WTC11 (cell line): ENCODE measurements around the gene SRRT. TPM values are rescaled to one million over a fixed set of nuclear protein-coding genes. Genes with fewer than 3 reads are reported as not detected.
A peak's percentile ranks its signal among the peaks of the same experiment; 100 is the strongest.

Experiments
- ATAC-seq: fragments of 200-7000 bp; cut with Tn5 transposase; 2 replicates; pipeline ENCODE4 v1.10.0; 2021; ENCODE audit warnings: mild to moderate bottlenecking, moderate library complexity
- CTCF ChIA-PET: fragments of 300-600 bp; sonication (Branson Sonifier 250); formaldehyde crosslinking; loops from one replicate; lab custom pipeline; 2021; ENCODE audit warnings: antibody characterized with exemption; lab: Charles Lee
- POLR2A ChIA-PET: fragments of 350-600 bp; sonication (Branson Sonifier 250); formaldehyde crosslinking; loops from one replicate; lab custom pipeline; 2021; ENCODE audit warnings: antibody characterized with exemption; lab: Charles Lee
- DNase-seq: peaks from one replicate; pipeline ENCODE4 v3.0.0; 2021; ENCODE audit warnings: low spot score
- H3K27ac Mint-ChIP-seq: 2 replicates; pipeline ENCODE4 v1.8.0; 2021; ENCODE audit warnings: mixed read lengths
- H3K27me3 Mint-ChIP-seq: 2 replicates; pipeline ENCODE4 v1.8.0; 2021; ENCODE audit warnings: low read depth, mild to moderate bottlenecking, moderate library complexity, mixed read lengths
- H3K36me3 Mint-ChIP-seq: 2 replicates; pipeline ENCODE4 v1.8.0; 2021; ENCODE audit warnings: mixed read lengths
- H3K4me1 Mint-ChIP-seq: 2 replicates; pipeline ENCODE4 v1.8.0; 2022; ENCODE audit warnings: mixed read lengths
- H3K4me3 Mint-ChIP-seq: 2 replicates; pipeline ENCODE4 v1.8.0; 2021; ENCODE audit warnings: mild to moderate bottlenecking, moderate library complexity, mixed read lengths
- H3K9me3 Mint-ChIP-seq: 2 replicates; pipeline ENCODE4 v1.8.0; 2021; ENCODE audit warnings: mixed read lengths
- CBFB ChIP-seq: sonication (generic); formaldehyde crosslinking; IDR thresholded peaks from 2 replicates; pipeline ENCODE4 v1.8.1; 2022; ENCODE audit warnings: mild to moderate bottlenecking, low read depth, missing genetic modification reagents
- EMX1 ChIP-seq: fragments of 250-450 bp; sonication (Bioruptor Pico); IDR thresholded peaks from 2 replicates; pipeline ENCODE4 v1.8.0; 2021; ENCODE audit warnings: mild to moderate bottlenecking
- FOXJ3 ChIP-seq: sonication (generic); formaldehyde crosslinking; IDR thresholded peaks from 2 replicates; pipeline ENCODE4 v1.9.0; 2021; ENCODE audit warnings: missing genetic modification reagents, mild to moderate bottlenecking, borderline replicate concordance
- GTF2I ChIP-seq: fragments of 250-450 bp; sonication (Bioruptor Pico); conservative IDR thresholded peaks from 2 replicates; pipeline ENCODE4 v1.4.0; 2021; ENCODE audit warnings: mild to moderate bottlenecking
- JAZF1 ChIP-seq: fragments of 250-450 bp; sonication (Bioruptor Pico); IDR thresholded peaks from 2 replicates; pipeline ENCODE4 v1.9.0; 2021; ENCODE audit warnings: moderate library complexity, mild to moderate bottlenecking, inconsistent platforms
- NFATC4 ChIP-seq: fragments of 250-450 bp; sonication (Bioruptor Pico); IDR thresholded peaks from 2 replicates; pipeline ENCODE4 v1.9.0; 2021; ENCODE audit warnings: mild to moderate bottlenecking
- NR1H2 ChIP-seq: sonication (generic); formaldehyde crosslinking; IDR thresholded peaks from 2 replicates; pipeline ENCODE4 v1.9.0; 2021; ENCODE audit warnings: mild to moderate bottlenecking, moderate library complexity, missing genetic modification reagents
- TP53 ChIP-seq: sonication (generic); formaldehyde crosslinking; IDR thresholded peaks from 2 replicates; pipeline ENCODE4 v1.8.1; 2023; ENCODE audit warnings: mild to moderate bottlenecking, missing genetic modification reagents
- ZNF121 ChIP-seq: sonication (generic); formaldehyde crosslinking; IDR thresholded peaks from 2 replicates; pipeline ENCODE4 v1.8.0; 2023; ENCODE audit warnings: missing genetic modification reagents
- ZNF317 ChIP-seq: sonication (generic); formaldehyde crosslinking; IDR thresholded peaks from 2 replicates; pipeline ENCODE4 v1.8.1; 2023; ENCODE audit warnings: low read depth, mild to moderate bottlenecking, moderate library complexity, missing genetic modification reagents, borderline replicate concordance
- total RNA-seq: library from RNA; stranded (reverse); gene quantifications from 3 replicates; pipeline ENCODE4 v1.2.3, GENCODE V29; 2021
- TF ChIP-seq, protein P1 (sequence below): sonication (generic); formaldehyde crosslinking; IDR thresholded peaks from 2 replicates; pipeline ENCODE4 v1.8.0; 2023; ENCODE audit warnings: missing genetic modification reagents, mild to moderate bottlenecking, borderline replicate concordance
- TF ChIP-seq, protein P2 (sequence below): fragments of 250-450 bp; sonication (Bioruptor Pico); IDR thresholded peaks from 2 replicates; pipeline ENCODE4 v1.9.0; 2021; ENCODE audit warnings: mild to moderate bottlenecking
- TF ChIP-seq, protein P3 (sequence below): fragments of 250-450 bp; sonication (Bioruptor Pico); conservative IDR thresholded peaks from 2 replicates; pipeline ENCODE4 v1.9.0; 2021; ENCODE audit warnings: mild to moderate bottlenecking
- TF ChIP-seq, protein P4 (sequence below): sonication (generic); formaldehyde crosslinking; IDR thresholded peaks from 2 replicates; pipeline ENCODE4 v1.8.0; 2022; ENCODE audit warnings: mild to moderate bottlenecking, missing genetic modification reagents
- TF ChIP-seq, protein P5 (sequence below): fragments of 250-450 bp; sonication (Bioruptor Pico); IDR thresholded peaks from 2 replicates; pipeline ENCODE4 v1.9.0; 2021; ENCODE audit warnings: moderate library complexity, mild to moderate bottlenecking, inconsistent platforms, borderline replicate concordance
- TF ChIP-seq, protein P6 (sequence below): sonication (generic); formaldehyde crosslinking; conservative IDR thresholded peaks from 2 replicates; pipeline ENCODE4 v1.8.1; 2022; ENCODE audit warnings: mild to moderate bottlenecking, missing genetic modification reagents
- TF ChIP-seq, protein P7 (sequence below): sonication (generic); formaldehyde crosslinking; IDR thresholded peaks from 2 replicates; pipeline ENCODE4 v1.8.1; 2022; ENCODE audit warnings: low read depth, missing genetic modification reagents, borderline replicate concordance
- TF ChIP-seq, protein P8 (sequence below): sonication (generic); formaldehyde crosslinking; IDR thresholded peaks from 2 replicates; pipeline ENCODE4 v1.8.1; 2022; ENCODE audit warnings: low read depth, mild to moderate bottlenecking, moderate library complexity, missing genetic modification reagents, borderline replicate concordance

Gene SRRT
- total RNA-seq, 1 experiment from 2014 or later = 238 TPM

DNA sequence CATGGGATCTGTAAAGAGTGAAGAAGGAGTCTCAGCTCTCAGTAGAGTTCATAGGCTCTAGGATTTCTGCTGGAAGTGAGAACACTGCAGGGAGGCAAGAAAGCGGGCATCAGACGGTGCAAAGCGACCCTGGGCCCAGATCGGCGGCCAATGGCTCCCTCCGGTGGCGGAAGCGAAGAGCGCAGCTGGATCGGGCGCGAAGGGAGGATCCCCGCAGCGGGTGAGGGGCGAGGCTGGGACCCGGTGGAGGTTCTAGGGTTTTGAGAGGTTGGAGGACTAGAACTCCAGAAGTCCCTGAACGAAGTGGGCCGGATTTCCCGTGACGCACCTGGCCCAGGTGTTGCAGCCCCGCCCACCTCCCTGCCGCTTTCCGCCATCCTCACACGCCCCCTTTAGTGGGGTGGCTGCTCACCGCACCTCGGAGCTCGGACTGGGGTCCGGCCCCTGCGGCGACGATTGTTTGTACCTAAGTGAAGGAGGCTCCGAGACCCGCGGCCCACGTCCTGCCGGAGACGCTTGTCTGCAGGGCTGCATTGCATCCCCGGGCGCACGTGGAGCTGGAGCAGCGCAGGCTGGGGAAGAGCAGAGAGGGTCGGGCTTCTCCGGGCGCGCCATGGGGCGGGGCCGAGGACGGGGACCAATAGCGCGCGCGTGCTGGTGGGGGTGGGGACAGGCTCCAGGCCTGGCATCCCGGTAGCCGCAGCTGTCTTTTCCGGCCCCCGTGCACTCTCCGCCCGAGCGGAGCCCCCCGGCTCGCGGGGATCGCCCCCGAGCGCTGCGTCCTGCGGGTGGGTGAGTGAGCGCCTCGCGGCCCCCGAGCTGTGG lies 22.6 kb upstream of the SRRT start, which contains the start of gene SLC12A9 (continued):
- TF ChIP-seq, protein P1, sequence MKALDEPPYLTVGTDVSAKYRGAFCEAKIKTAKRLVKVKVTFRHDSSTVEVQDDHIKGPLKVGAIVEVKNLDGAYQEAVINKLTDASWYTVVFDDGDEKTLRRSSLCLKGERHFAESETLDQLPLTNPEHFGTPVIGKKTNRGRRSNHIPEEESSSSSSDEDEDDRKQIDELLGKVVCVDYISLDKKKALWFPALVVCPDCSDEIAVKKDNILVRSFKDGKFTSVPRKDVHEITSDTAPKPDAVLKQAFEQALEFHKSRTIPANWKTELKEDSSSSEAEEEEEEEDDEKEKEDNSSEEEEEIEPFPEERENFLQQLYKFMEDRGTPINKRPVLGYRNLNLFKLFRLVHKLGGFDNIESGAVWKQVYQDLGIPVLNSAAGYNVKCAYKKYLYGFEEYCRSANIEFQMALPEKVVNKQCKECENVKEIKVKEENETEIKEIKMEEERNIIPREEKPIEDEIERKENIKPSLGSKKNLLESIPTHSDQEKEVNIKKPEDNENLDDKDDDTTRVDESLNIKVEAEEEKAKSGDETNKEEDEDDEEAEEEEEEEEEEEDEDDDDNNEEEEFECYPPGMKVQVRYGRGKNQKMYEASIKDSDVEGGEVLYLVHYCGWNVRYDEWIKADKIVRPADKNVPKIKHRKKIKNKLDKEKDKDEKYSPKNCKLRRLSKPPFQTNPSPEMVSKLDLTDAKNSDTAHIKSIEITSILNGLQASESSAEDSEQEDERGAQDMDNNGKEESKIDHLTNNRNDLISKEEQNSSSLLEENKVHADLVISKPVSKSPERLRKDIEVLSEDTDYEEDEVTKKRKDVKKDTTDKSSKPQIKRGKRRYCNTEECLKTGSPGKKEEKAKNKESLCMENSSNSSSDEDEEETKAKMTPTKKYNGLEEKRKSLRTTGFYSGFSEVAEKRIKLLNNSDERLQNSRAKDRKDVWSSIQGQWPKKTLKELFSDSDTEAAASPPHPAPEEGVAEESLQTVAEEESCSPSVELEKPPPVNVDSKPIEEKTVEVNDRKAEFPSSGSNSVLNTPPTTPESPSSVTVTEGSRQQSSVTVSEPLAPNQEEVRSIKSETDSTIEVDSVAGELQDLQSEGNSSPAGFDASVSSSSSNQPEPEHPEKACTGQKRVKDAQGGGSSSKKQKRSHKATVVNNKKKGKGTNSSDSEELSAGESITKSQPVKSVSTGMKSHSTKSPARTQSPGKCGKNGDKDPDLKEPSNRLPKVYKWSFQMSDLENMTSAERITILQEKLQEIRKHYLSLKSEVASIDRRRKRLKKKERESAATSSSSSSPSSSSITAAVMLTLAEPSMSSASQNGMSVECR (CRISPR knock-in tag) = peak; percentile 79; the same call in 1 of the 2 replicates
- no peak for TF ChIP-seq NR1H2 (CRISPR knock-in tag)
- no peak for TF ChIP-seq FOXJ3
- TF ChIP-seq EMX1 (CRISPR knock-in tag) = no peak
- no peak for TF ChIP-seq GTF2I (CRISPR knock-in tag)
- TF ChIP-seq, protein P2, sequence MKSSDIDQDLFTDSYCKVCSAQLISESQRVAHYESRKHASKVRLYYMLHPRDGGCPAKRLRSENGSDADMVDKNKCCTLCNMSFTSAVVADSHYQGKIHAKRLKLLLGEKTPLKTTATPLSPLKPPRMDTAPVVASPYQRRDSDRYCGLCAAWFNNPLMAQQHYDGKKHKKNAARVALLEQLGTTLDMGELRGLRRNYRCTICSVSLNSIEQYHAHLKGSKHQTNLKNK = no peak
- no peak for TF ChIP-seq JAZF1 (CRISPR knock-in tag)

DNA sequence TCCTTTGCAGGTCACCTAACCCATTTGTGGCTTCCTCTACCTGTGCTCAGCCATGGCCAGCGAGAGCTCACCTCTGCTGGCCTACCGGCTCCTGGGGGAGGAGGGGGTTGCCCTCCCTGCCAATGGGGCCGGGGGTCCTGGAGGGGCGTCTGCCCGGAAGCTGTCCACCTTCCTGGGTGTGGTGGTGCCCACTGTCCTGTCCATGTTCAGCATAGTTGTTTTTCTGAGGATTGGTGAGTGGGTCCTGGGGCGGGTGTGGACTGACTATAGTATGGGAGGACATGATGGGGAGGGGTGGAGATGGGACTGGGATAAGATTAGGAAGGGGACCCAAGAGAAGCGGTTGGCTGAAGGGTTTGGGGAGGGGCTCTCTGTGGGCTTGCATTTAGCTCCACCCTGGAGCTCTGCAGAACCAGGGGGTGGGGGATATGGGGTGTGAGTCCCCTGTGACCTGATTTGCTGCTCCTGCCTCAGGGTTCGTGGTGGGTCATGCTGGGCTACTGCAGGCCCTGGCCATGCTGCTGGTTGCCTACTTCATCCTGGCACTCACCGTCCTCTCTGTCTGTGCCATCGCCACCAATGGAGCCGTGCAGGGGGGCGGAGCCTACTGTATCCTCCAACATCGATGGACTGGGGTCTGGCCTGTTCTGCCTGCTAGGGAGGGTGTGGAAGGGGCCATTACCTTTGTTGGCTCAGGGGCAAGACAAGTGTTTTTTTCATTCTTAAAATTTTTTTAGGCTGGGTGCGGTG lies 20.6 kb upstream of the SRRT start:
- H3K9me3 Mint-ChIP-seq = no peaks in the 10 kb centered on the region
- no peak for TF ChIP-seq GTF2I (CRISPR knock-in tag)
- TF ChIP-seq, protein P3, sequence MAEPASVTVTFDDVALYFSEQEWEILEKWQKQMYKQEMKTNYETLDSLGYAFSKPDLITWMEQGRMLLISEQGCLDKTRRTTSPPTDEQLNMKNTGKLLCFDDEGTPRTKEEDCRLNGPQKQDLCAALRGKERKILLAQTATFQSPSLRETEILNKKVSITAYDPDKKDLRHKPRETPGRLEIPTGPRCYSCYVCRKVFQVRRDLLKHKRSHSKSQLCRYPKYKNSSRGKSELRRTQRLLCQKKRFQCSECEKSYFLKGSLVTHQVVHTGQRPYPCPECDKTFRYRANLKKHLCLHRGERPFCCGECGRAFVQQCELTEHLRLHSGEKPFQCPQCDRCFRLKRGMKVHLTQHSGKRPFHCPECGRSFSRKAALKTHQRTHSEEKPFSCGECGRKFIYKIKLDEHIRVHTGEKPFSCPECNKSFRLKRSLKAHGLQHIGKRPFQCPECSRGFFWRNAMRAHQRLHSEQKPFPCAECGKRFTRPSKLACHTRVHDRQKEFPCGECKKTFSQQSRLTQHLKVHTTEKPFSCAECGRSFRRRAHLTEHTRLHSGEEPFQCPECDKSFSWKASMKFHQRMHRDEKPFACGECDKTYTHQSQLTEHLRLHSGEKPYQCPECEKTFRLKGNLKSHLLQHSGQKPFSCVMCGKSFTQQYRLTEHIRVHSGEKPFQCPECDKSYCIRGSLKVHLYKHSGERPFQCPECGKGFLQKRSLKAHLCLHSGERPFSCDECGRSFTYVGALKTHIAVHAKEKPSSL (CRISPR knock-in tag) = no peak
- TF ChIP-seq NFATC4 (CRISPR knock-in tag) = no peak
- TF ChIP-seq, protein P4, sequence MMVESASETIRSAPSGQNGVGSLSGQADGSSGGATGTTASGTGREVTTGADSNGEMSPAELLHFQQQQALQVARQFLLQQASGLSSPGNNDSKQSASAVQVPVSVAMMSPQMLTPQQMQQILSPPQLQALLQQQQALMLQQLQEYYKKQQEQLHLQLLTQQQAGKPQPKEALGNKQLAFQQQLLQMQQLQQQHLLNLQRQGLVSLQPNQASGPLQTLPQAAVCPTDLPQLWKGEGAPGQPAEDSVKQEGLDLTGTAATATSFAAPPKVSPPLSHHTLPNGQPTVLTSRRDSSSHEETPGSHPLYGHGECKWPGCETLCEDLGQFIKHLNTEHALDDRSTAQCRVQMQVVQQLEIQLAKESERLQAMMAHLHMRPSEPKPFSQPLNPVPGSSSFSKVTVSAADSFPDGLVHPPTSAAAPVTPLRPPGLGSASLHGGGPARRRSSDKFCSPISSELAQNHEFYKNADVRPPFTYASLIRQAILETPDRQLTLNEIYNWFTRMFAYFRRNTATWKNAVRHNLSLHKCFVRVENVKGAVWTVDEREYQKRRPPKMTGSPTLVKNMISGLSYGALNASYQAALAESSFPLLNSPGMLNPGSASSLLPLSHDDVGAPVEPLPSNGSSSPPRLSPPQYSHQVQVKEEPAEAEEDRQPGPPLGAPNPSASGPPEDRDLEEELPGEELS (CRISPR knock-in tag) = no peak
- no peak for TF ChIP-seq CBFB (CRISPR knock-in tag)
- TF ChIP-seq, protein P5, sequence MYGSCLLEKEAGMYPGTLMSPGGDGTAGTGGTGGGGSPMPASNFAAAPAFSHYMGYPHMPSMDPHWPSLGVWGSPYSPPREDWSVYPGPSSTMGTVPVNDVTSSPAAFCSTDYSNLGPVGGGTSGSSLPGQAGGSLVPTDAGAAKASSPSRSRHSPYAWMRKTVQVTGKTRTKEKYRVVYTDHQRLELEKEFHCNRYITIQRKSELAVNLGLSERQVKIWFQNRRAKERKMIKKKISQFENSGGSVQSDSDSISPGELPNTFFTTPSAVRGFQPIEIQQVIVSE (CRISPR knock-in tag) = no peak
- no peak for TF ChIP-seq ZNF121
- no peak for TF ChIP-seq FOXJ3
- TF ChIP-seq, protein P6, sequence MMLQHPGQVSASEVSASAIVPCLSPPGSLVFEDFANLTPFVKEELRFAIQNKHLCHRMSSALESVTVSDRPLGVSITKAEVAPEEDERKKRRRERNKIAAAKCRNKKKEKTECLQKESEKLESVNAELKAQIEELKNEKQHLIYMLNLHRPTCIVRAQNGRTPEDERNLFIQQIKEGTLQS = no peak
- TF ChIP-seq, protein P7, sequence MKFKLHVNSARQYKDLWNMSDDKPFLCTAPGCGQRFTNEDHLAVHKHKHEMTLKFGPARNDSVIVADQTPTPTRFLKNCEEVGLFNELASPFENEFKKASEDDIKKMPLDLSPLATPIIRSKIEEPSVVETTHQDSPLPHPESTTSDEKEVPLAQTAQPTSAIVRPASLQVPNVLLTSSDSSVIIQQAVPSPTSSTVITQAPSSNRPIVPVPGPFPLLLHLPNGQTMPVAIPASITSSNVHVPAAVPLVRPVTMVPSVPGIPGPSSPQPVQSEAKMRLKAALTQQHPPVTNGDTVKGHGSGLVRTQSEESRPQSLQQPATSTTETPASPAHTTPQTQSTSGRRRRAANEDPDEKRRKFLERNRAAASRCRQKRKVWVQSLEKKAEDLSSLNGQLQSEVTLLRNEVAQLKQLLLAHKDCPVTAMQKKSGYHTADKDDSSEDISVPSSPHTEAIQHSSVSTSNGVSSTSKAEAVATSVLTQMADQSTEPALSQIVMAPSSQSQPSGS (CRISPR knock-in tag) = no peak
- TF ChIP-seq TP53 = no peak
- TF ChIP-seq ZNF317 (CRISPR knock-in tag) = no peak
- TF ChIP-seq, protein P8, sequence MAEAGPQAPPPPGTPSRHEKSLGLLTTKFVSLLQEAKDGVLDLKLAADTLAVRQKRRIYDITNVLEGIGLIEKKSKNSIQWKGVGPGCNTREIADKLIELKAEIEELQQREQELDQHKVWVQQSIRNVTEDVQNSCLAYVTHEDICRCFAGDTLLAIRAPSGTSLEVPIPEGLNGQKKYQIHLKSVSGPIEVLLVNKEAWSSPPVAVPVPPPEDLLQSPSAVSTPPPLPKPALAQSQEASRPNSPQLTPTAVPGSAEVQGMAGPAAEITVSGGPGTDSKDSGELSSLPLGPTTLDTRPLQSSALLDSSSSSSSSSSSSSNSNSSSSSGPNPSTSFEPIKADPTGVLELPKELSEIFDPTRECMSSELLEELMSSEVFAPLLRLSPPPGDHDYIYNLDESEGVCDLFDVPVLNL (CRISPR knock-in tag) = no peak

More for the DNA sequence above, 20.6 kb upstream of the SRRT start:
- ChIA-PET POLR2A (interaction anchor here (1.5 to 1.9 kb wide), 2 partner anchors 20 to 26 kb away, joined by 3 to 8 read pairs; partner anchors contain the start of gene SRRT), CTCF (interaction anchor here (0.7 to 5.6 kb wide), 5 partner anchors 21 to 149 kb away, joined by 3 to 131 read pairs (median 4); partner anchors contain the start of genes POP7 and SRRT)
- Mint-ChIP-seq H3K4me3 (no peak overlapping the region), H3K27me3 (no peaks in the 10 kb centered on the region), H3K27ac (no peak overlapping the region), H3K4me1 (0 out of 2 replicates have a peak, but pooled peaks cover 7% of the 10 kb centered on the region), H3K36me3 (peaks cover 2% of the 10 kb centered on the region; the same call in 1 of the 2 replicates)
- ATAC-seq (no peak), DNase-seq (no peak)
